ENCODE measurements around the gene MACROD2.
"Not testable (repeated sequence)": the region's sequence is repeated elsewhere in the genome, so short reads cannot be mapped to it uniquely, and the experiment has no call there.

The MACROD2 gene

GRCh38 chr20:14259689-14260088 lies 264.4 kb downstream of the MACROD2 start:
- H3K4me3 ChIP-seq (ENCODE audit: low read depth, low read length) = no peak overlapping the region

- H3K4me3 ChIP-seq (ENCODE audit: low read depth, low read length) = no peak overlapping the region
Measured at GRCh38 chr20:14260367-14260766, 265.1 kb downstream of the MACROD2 start.

- H3K4me3 ChIP-seq (ENCODE audit: low read depth, low read length) = no peak overlapping the region
Measured at GRCh38 chr20:14264869-14265268, 269.6 kb downstream of the MACROD2 start.

GRCh38 chr20:14266246-14266645 lies 270.9 kb downstream of the MACROD2 start:
- no peak overlapping the region for H3K4me3 ChIP-seq (ENCODE audit: low read depth, low read length)

GRCh38 chr20:14270751-14271150 lies 275.4 kb downstream of the MACROD2 start:
- H3K4me3 ChIP-seq (ENCODE audit: low read depth, low read length) = not testable (repeated sequence)

- no peak overlapping the region for H3K4me3 ChIP-seq (ENCODE audit: low read depth, low read length)
Measured at GRCh38 chr20:14282140-14282539, 286.8 kb downstream of the MACROD2 start.

- H3K4me3 ChIP-seq (ENCODE audit: low read depth, low read length) = no peak overlapping the region
Measured at GRCh38 chr20:14284443-14284842, 289.1 kb downstream of the MACROD2 start.

GRCh38 chr20:14288341-14289330 lies 293.3 kb downstream of the MACROD2 start:
- no peak overlapping the region for H3K4me3 ChIP-seq (ENCODE audit: low read depth, low read length)

GRCh38 chr20:14291502-14291901 lies 296.2 kb downstream of the MACROD2 start:
- H3K4me3 ChIP-seq (ENCODE audit: low read depth, low read length) = no peak overlapping the region

GRCh38 chr20:14295238-14295637 lies 299.9 kb downstream of the MACROD2 start:
- H3K4me3 ChIP-seq (ENCODE audit: low read depth, low read length) = no peak overlapping the region

- H3K4me3 ChIP-seq (ENCODE audit: low read depth, low read length) = no peak overlapping the region
Measured at GRCh38 chr20:14295770-14296309, 300.5 kb downstream of the MACROD2 start.

- no peak overlapping the region for H3K4me3 ChIP-seq (ENCODE audit: low read depth, low read length)
Measured at GRCh38 chr20:14299831-14300230, 304.5 kb downstream of the MACROD2 start.

GRCh38 chr20:14303106-14303505 lies 307.8 kb downstream of the MACROD2 start:
- no peak overlapping the region for H3K4me3 ChIP-seq (ENCODE audit: low read depth, low read length)

GRCh38 chr20:14303651-14304050 lies 308.3 kb downstream of the MACROD2 start:
- H3K4me3 ChIP-seq (ENCODE audit: low read depth, low read length) = no peak overlapping the region

- no peak overlapping the region for H3K4me3 ChIP-seq (ENCODE audit: low read depth, low read length)
Measured at GRCh38 chr20:14304472-14304871, 309.2 kb downstream of the MACROD2 start.

- no peak overlapping the region for H3K4me3 ChIP-seq (ENCODE audit: low read depth, low read length)
Measured at GRCh38 chr20:14307956-14308355, 312.6 kb downstream of the MACROD2 start.

GRCh38 chr20:14310977-14311627 lies 315.8 kb downstream of the MACROD2 start:
- no peak overlapping the region for H3K4me3 ChIP-seq (ENCODE audit: low read depth, low read length)

- no peak overlapping the region for H3K4me3 ChIP-seq (ENCODE audit: low read depth, low read length)
Measured at GRCh38 chr20:14312001-14312400, 316.7 kb downstream of the MACROD2 start.

GRCh38 chr20:14313341-14314020 lies 318.2 kb downstream of the MACROD2 start:
- H3K4me3 ChIP-seq (ENCODE audit: low read depth, low read length) = no peak overlapping the region

- H3K4me3 ChIP-seq (ENCODE audit: low read depth, low read length) = no peak overlapping the region
Measured at GRCh38 chr20:14319704-14320103, 324.4 kb downstream of the MACROD2 start.

- no peak overlapping the region for H3K4me3 ChIP-seq (ENCODE audit: low read depth, low read length)
Measured at GRCh38 chr20:14331646-14332045, 336.3 kb downstream of the MACROD2 start.

Data from iPS-11a (cell line).